Keratinocyte (primary cell): ENCODE results near the gene FBN1. TPM values are rescaled to one million over a fixed set of nuclear protein-coding genes. Genes with fewer than 3 reads are reported as not detected.

Experiments
- DNase-seq: peaks from one replicate; pipeline ENCODE4 v3.0.0-alpha.2; 2011; ENCODE audit warnings: low read depth, missing footprints, low spot score
- FAIRE-seq: peaks from 2 replicates; lab custom pipeline; 2011; peaks lifted over from hg19 to GRCh38; lab: Jason Lieb, UNC
- H2AFZ ChIP-seq: 2 replicates; pipeline ENCODE4 v1.6.0; 2012; ENCODE audit warnings: low read length, control low read depth, inconsistent platforms; ENCODE audit not compliant: control insufficient read depth
- H3K27ac ChIP-seq: 2 replicates; pipeline ENCODE4 v1.5.1; 2011; ENCODE audit warnings: low read length; ENCODE audit not compliant: control insufficient read depth, insufficient read depth
- H3K27me3 ChIP-seq: 3 replicates; pipeline ENCODE4 v1.6.0; 2011; ENCODE audit warnings: low read length; ENCODE audit not compliant: control insufficient read depth, insufficient read depth; ENCODE audit errors: extremely low read depth
- H3K36me3 ChIP-seq, 2 experiments: 2 replicates in 1 of 2; 3 replicates in 1 of 2; pipeline ENCODE4 v1.5.1; 2011; ENCODE audit warnings: low read length in 2 of 2, mild to moderate bottlenecking in 1 of 2; ENCODE audit not compliant: control insufficient read depth in 2 of 2, insufficient read depth in 2 of 2; ENCODE audit errors: extremely low read depth in 1 of 2
- H3K4me1 ChIP-seq: 3 replicates; pipeline ENCODE4 v1.5.1; 2011; ENCODE audit warnings: low read length; ENCODE audit not compliant: control insufficient read depth, insufficient read depth; ENCODE audit errors: extremely low read depth
- H3K4me2 ChIP-seq: 3 replicates; pipeline ENCODE4 v1.6.0; 2011; ENCODE audit warnings: low read depth, low read length; ENCODE audit not compliant: control insufficient read depth, insufficient read depth; ENCODE audit errors: extremely low read depth
- H3K4me3 ChIP-seq, 3 experiments: fragments of 200-600 bp in 1 of 3; sonication (generic) in 1 of 3; 2 replicates in 2 of 3; 3 replicates in 1 of 3; pipeline ENCODE4 v1.5.1; 2011 to 2016; ENCODE audit warnings: low read length in 3 of 3, mild to moderate bottlenecking in 3 of 3, control low read depth in 2 of 3, inconsistent platforms in 1 of 3, low read depth in 1 of 3, mixed read lengths in 1 of 3, mixed run types in 1 of 3, moderate library complexity in 1 of 3; ENCODE audit not compliant: control insufficient read depth in 2 of 3, insufficient read depth in 2 of 3; ENCODE audit errors: extremely low read depth in 1 of 3
- H3K79me2 ChIP-seq: 2 replicates; pipeline ENCODE4 v1.6.0; 2012; ENCODE audit warnings: low read length; ENCODE audit not compliant: control insufficient read depth, insufficient read depth
- H3K9ac ChIP-seq: 3 replicates; pipeline ENCODE4 v1.6.0; 2011; ENCODE audit warnings: low read length; ENCODE audit not compliant: control insufficient read depth, insufficient read depth; ENCODE audit errors: extremely low read depth
- H3K9me1 ChIP-seq: 3 replicates; pipeline ENCODE4 v1.6.0; 2011; ENCODE audit warnings: low read length; ENCODE audit not compliant: control insufficient read depth, insufficient read depth; ENCODE audit errors: extremely low read depth
- H3K9me3 ChIP-seq: 2 replicates; pipeline ENCODE4 v1.5.1; 2012; ENCODE audit warnings: low read depth, low read length; ENCODE audit not compliant: control insufficient read depth
- H4K20me1 ChIP-seq: 3 replicates; pipeline ENCODE4 v1.6.0; 2011; ENCODE audit warnings: low read length; ENCODE audit not compliant: control insufficient read depth, insufficient read depth; ENCODE audit errors: extremely low read depth
- CTCF ChIP-seq, 3 experiments: IDR thresholded peaks in 1 of 3; conservative IDR thresholded peaks in 1 of 3; optimal IDR thresholded peaks in 1 of 3; 2 replicates in 2 of 3; 3 replicates in 1 of 3; pipeline versions ENCODE3 to v1.5.1; 2011; ENCODE audit warnings: low read length in 3 of 3, mild to moderate bottlenecking in 3 of 3, moderate library complexity in 2 of 3, control low read depth in 1 of 3, inconsistent platforms in 1 of 3; ENCODE audit not compliant: insufficient read depth in 2 of 3; ENCODE audit errors: extremely low read depth in 1 of 3
- EZH2 ChIP-seq: IDR thresholded peaks from one replicate; pipeline ENCODE4 v1.6.1; 2012; ENCODE audit warnings: inconsistent platforms, mild to moderate bottlenecking, low read length, moderate library complexity
- dilution Hi-C: fragments of 300-500 bp; cut with MboI; formaldehyde crosslinking; loops from one replicate; pipeline ENCODE4 v1.7.0; 2020; ENCODE audit warnings: low sequenced_read_pairs; ENCODE audit not compliant: extremely low pct_ligation_motif_present
- polyA plus RNA-seq, 5 experiments: library from polyadenylated mRNA; depleted of rRNA in 3 of 5; stranded (reverse) in 3 of 5; stranded (forward) in 1 of 5; unstranded in 1 of 5; fragments of >200 nt; gene quantifications; 1 replicate in 1 of 5; 2 replicates in 3 of 5; 3 replicates in 1 of 5; pipeline versions ENCODE4 v1.2.1 to v1.2.3, GENCODE V29; 2011 to 2012; ENCODE audit warnings: missing spikeins in 2 of 5, low read depth in 1 of 5, low replicate concordance in 1 of 5

The FBN1 gene
- polyA plus RNA-seq, 1 donor (not counting 4 experiments of a cell fraction or from before 2014, with no cell fraction given): 3.5 TPM

GRCh38 chr15:48571510-48571909 is 74.0 kb downstream of the FBN1 start:
- H3K4me2 ChIP-seq: no peak overlapping the region
- H3K9ac ChIP-seq: no peak overlapping the region
- TF ChIP-seq EZH2 (no peak), CTCF (optimal IDR thresholded peaks at IDR 0.05 in 1 of 3, IDR thresholded peaks at IDR 0.05 in 1 of 3, conservative IDR thresholded peaks at IDR 0.05 in 1 of 3; ENCODE audit: extremely low read depth in 1 of 3, insufficient read depth in 2 of 3, low read length in 3 of 3) (no peak)
- dilution Hi-C loops: no loop called here
- no peak overlapping the region for H3K4me3 ChIP-seq
- H3K36me3 ChIP-seq: no peaks in the 10 kb centered on the region
- H3K27me3 ChIP-seq: no peaks in the 10 kb centered on the region
- FAIRE-seq (no peak), DNase-seq (no peak)
- no peaks in the 10 kb centered on the region for H3K9me1 ChIP-seq
- no peak overlapping the region for H2AFZ ChIP-seq
- peaks cover 3% of the 10 kb centered on the region for H3K4me1 ChIP-seq
- no peaks in the 10 kb centered on the region for H3K79me2 ChIP-seq
- no peaks in the 10 kb centered on the region for H4K20me1 ChIP-seq
- H3K9me3 ChIP-seq: no peaks in the 10 kb centered on the region
- H3K27ac ChIP-seq: no peak overlapping the region

GRCh38 chr15:48570822-48571221 is 74.7 kb downstream of the FBN1 start:
- Histone ChIP-seq H3K4me2 (no peak overlapping the region), H3K27me3 (no peaks in the 10 kb centered on the region), H3K9ac (no peak overlapping the region), H3K79me2 (no peaks in the 10 kb centered on the region), H3K9me1 (no peaks in the 10 kb centered on the region), H3K4me3 (no peak overlapping the region), H3K9me3 (no peaks in the 10 kb centered on the region), H4K20me1 (no peaks in the 10 kb centered on the region), H3K4me1 (peaks cover 10% of the 10 kb centered on the region), H2AFZ (no peak overlapping the region), H3K27ac (no peak overlapping the region), H3K36me3 (no peaks in the 10 kb centered on the region)
- FAIRE-seq: no peak
- no peak for DNase-seq
- dilution Hi-C loops: no loop called here
- TF ChIP-seq EZH2: no peak
- no peak for TF ChIP-seq CTCF (optimal IDR thresholded peaks at IDR 0.05 in 1 of 3, IDR thresholded peaks at IDR 0.05 in 1 of 3, conservative IDR thresholded peaks at IDR 0.05 in 1 of 3; ENCODE audit: extremely low read depth in 1 of 3, insufficient read depth in 2 of 3, low read length in 3 of 3)
